Measurements from ENCODE around the gene NANOS3. TPM values are rescaled to one million over a fixed set of nuclear protein-coding genes. Genes with fewer than 3 reads are reported as not detected.

Gene NANOS3
- total and polyA plus RNA-seq, 9 of the 15 experiments (the other 6 are each of a cell fraction or from before 2014, with no cell fraction given): not detected

- TF ChIP-seq THAP12 (CRISPR knock-in tag; IDR thresholded peaks at IDR 0.05) (no peak), VEZF1 (CRISPR knock-in tag; IDR thresholded peaks at IDR 0.05) (peak; percentile 91), ATF3 (IDR thresholded peaks at IDR 0.05) (peak; percentile 98), ATF3 (CRISPR knock-in tag; conservative IDR thresholded peaks at IDR 0.05) (peak; percentile 99), GABPB2 (CRISPR knock-in tag; conservative IDR thresholded peaks at IDR 0.05) (no peak), CREB1 (IDR thresholded peaks at IDR 0.05) (peak; percentile 77), CREB1 (CRISPR knock-in tag; IDR thresholded peaks at IDR 0.05) (peak; percentile 94), OTX1 (CRISPR knock-in tag; IDR thresholded peaks at IDR 0.05) (no peak), ARID1B (IDR thresholded peaks at IDR 0.05) (peak; percentile 81), ZNF280A (IDR thresholded peaks at IDR 0.05; ENCODE audit: low read depth, partially characterized antibody) (no peak), L3MBTL2 (IDR thresholded peaks at IDR 0.05) (peak; percentile 53; the same call in 1 of the 2 replicates), NFIC (IDR thresholded peaks at IDR 0.05) (peak; percentile 20; the same call in 1 of the 2 replicates), ZBTB12 (CRISPR knock-in tag; IDR thresholded peaks at IDR 0.05) (peak; percentile 73), ETV6 (IDR thresholded peaks at IDR 0.05; ENCODE audit: borderline replicate concordance in 1 of 2, low read depth in 2 of 2, low read length in 1 of 2) (peak in 1 of 2 experiments; percentile 44; a peak in 1 of 4 replicates), ETV6 (CRISPR knock-in tag; IDR thresholded peaks at IDR 0.05; ENCODE audit: borderline replicate concordance) (no peak), ZKSCAN1 (IDR thresholded peaks at IDR 0.05; ENCODE audit: low read depth, low read length) (peak; percentile 75; the same call in 1 of the 2 replicates), ETV1 (tag; conservative IDR thresholded peaks at IDR 0.05; ENCODE audit: low read depth) (peak; percentile 62; the same call in 1 of the 2 replicates), TRIM24 (IDR thresholded peaks at IDR 0.05) (peak; percentile 35 to 52; a peak in 2 of 4 replicates), GATAD2A (IDR thresholded peaks at IDR 0.05) (no peak)
These were observed 3.4 kb downstream of the NANOS3 start (continued) for GRCh38 chr19:13880059-13881043.
